ENCODE results near the gene BRME1. TPM values are rescaled to one million over a fixed set of nuclear protein-coding genes. Genes with fewer than 3 reads are reported as not detected.

The BRME1 gene
- total RNA-seq, 1 donor from 2014 or later: 0.68 TPM

DNA sequence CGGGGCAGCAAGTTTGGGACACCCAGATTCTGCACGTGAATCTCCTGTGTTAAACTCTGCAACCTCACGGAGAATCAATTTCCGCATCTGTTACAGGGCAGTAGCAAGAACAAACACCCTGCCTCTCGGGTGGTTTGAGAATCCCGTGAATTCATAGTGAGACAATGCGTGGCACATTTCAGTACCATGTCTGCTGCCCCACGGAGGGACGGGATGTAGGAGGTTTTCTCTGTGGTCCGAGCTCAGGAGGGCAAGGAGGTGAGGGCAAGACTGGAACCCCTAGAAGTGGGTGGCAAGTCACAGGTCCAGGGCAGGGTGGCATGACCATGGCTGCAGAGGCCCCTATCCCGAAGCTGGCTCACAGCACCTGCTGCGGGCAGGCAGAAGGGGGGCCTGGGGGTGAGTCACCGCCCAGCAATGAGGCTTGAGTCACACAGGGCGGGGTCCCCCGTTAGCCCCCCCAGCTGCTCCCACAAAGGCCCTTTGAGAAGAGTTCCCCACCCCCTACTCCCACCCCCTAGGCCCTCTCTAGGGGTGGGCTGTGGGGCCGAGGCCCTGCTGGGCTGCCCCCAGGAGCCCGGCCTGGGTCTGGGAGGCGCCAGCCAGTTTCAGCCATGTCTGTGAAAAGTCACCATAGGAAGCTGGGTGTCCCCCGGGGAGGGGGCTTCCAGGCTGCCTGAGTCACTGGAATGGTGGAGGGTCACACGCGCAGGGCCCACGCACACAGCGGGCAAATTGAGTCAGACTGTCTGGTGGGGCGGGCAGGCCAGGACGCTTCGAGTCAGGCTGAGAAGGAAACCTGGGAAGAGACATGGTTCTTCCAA, 54.8 kb downstream of the BRME1 start:
- FAIRE-seq (no peak), DNase-seq (ENCODE audit: low read depth) (peak; percentile 93)
- peaks cover 23% of the 10 kb centered on the region for H3K4me1 Mint-ChIP-seq (ENCODE audit: low read depth, unreplicated experiment)
- Histone ChIP-seq H3K27ac (ENCODE audit: low read depth, low read length) (peak overlapping the region; percentile 100), H3K27me3 (ENCODE audit: insufficient read depth, low read length) (no peaks in the 10 kb centered on the region), H3K9ac (ENCODE audit: low read length) (peak overlapping the region; percentile 99), H3K9me3 (ENCODE audit: insufficient read depth, low read depth, low read length) (no peaks in the 10 kb centered on the region), H3K36me3 (ENCODE audit: insufficient read depth, low read length) (no peaks in the 10 kb centered on the region), H4K20me1 (ENCODE audit: insufficient read depth, low read length) (no peaks in the 10 kb centered on the region), H3K4me1 (ENCODE audit: insufficient read depth, low read length) (peaks cover 55% of the 10 kb centered on the region), H2AFZ (ENCODE audit: low read depth, low read length) (no peak overlapping the region), H3K79me2 (ENCODE audit: insufficient read depth, low read length) (peaks cover 2% of the 10 kb centered on the region), H3K4me2 (ENCODE audit: low read length) (peak overlapping the region; percentile 87), H3K4me3 (ENCODE audit: insufficient read depth, low read depth, low read length) (peak overlapping the region; percentile 47)
- H3K36me3 Mint-ChIP-seq (ENCODE audit: low read depth, unreplicated experiment): no peaks in the 10 kb centered on the region
- H3K4me3 Mint-ChIP-seq (ENCODE audit: unreplicated experiment): no peak overlapping the region
- TF ChIP-seq, protein P1, sequence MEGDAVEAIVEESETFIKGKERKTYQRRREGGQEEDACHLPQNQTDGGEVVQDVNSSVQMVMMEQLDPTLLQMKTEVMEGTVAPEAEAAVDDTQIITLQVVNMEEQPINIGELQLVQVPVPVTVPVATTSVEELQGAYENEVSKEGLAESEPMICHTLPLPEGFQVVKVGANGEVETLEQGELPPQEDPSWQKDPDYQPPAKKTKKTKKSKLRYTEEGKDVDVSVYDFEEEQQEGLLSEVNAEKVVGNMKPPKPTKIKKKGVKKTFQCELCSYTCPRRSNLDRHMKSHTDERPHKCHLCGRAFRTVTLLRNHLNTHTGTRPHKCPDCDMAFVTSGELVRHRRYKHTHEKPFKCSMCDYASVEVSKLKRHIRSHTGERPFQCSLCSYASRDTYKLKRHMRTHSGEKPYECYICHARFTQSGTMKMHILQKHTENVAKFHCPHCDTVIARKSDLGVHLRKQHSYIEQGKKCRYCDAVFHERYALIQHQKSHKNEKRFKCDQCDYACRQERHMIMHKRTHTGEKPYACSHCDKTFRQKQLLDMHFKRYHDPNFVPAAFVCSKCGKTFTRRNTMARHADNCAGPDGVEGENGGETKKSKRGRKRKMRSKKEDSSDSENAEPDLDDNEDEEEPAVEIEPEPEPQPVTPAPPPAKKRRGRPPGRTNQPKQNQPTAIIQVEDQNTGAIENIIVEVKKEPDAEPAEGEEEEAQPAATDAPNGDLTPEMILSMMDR (IDR thresholded peaks at IDR 0.05; ENCODE audit: insufficient read depth, low read depth, low read length): no peak
- TF ChIP-seq EZH2 (IDR thresholded peaks at IDR 0.05; ENCODE audit: insufficient read depth, low read length): no peak
- no peaks in the 10 kb centered on the region for H3K9me3 Mint-ChIP-seq (ENCODE audit: unreplicated experiment)
- H3K27me3 Mint-ChIP-seq (ENCODE audit: low read depth, unreplicated experiment): no peaks in the 10 kb centered on the region
- H3K27ac Mint-ChIP-seq (ENCODE audit: unreplicated experiment): peak overlapping the region; percentile 100

DNA sequence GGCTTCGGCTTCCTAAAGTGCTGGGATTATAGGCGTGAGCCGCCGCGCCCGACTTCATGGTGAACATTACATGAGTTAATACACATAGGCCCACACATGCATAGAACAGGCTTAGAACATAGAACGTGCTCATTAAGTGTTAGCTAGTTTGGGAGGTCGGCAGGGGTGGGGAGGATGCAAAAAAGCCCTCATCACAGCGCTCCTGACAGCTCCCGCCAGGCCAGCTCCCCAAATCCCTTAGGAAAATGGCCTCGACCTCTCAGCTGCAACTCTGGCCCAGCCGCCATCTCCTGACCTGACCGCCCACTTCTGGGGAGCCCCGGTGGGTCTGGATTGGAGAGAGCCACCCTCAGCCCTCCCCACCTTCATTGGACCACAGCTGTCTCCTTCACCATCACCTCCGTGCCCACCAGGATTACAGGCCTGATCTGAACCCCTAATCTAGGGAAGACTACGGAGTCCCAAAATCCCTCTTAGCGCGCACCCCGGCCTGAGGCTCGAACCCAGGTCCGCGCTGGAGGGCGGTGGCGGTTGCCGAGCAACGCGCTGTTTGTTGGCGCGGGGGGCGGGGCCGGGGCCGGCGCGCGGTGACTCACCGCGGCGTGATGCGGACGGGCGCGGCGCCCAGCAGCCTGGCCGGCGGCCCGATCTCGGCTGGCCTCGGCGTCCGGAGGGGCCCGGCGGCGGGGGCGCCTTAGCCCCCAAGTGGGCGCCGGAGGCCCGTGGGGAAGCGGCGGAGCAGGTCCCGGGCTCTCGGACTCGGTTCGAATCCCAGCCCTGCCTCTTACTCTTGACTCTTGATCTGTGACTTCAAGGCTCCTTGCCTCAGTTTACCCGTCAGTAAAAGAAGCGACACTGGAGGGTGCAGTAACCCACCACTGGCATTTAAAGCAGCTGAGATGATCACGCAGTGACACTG, 55.7 kb downstream of the BRME1 start:
- FAIRE-seq (no peak), DNase-seq (ENCODE audit: low read depth) (no peak)
- H3K36me3 Mint-ChIP-seq (ENCODE audit: low read depth, unreplicated experiment): no peaks in the 10 kb centered on the region
- H3K4me3 Mint-ChIP-seq (ENCODE audit: unreplicated experiment): no peak overlapping the region
- no peaks in the 10 kb centered on the region for H3K9me3 Mint-ChIP-seq (ENCODE audit: unreplicated experiment)
- Histone ChIP-seq H3K9me3 (ENCODE audit: insufficient read depth, low read depth, low read length) (no peaks in the 10 kb centered on the region), H3K27me3 (ENCODE audit: insufficient read depth, low read length) (no peaks in the 10 kb centered on the region), H3K4me2 (ENCODE audit: low read length) (peak overlapping the region; percentile 87), H3K27ac (ENCODE audit: low read depth, low read length) (peak overlapping the region; percentile 100), H3K36me3 (ENCODE audit: insufficient read depth, low read length) (no peaks in the 10 kb centered on the region), H3K4me3 (ENCODE audit: insufficient read depth, low read depth, low read length) (peak overlapping the region; percentile 47), H3K9ac (ENCODE audit: low read length) (peak overlapping the region; percentile 99), H2AFZ (ENCODE audit: low read depth, low read length) (peak overlapping the region; percentile 57), H3K79me2 (ENCODE audit: insufficient read depth, low read length) (peaks cover 2% of the 10 kb centered on the region), H3K4me1 (ENCODE audit: insufficient read depth, low read length) (peaks cover 61% of the 10 kb centered on the region), H4K20me1 (ENCODE audit: insufficient read depth, low read length) (no peaks in the 10 kb centered on the region)
- H3K27me3 Mint-ChIP-seq (ENCODE audit: low read depth, unreplicated experiment): no peaks in the 10 kb centered on the region
- peak overlapping the region; percentile 100 for H3K27ac Mint-ChIP-seq (ENCODE audit: unreplicated experiment)
- peaks cover 23% of the 10 kb centered on the region for H3K4me1 Mint-ChIP-seq (ENCODE audit: low read depth, unreplicated experiment)
- TF ChIP-seq, protein P1 (IDR thresholded peaks at IDR 0.05; ENCODE audit: insufficient read depth, low read depth, low read length): no peak
- no peak for TF ChIP-seq EZH2 (IDR thresholded peaks at IDR 0.05; ENCODE audit: insufficient read depth, low read length)
